ENCODE measurements around the gene DMKN. TPM values are rescaled to one million over a fixed set of nuclear protein-coding genes. Genes with fewer than 3 reads are reported as not detected.
"Not testable (repeated sequence)": the region's sequence is repeated elsewhere in the genome, so short reads cannot be mapped to it uniquely, and the experiment has no call there.

The DMKN gene
- total and polyA plus RNA-seq, 2 experiments from 2014 or later = 220 to 289 TPM

DNA sequence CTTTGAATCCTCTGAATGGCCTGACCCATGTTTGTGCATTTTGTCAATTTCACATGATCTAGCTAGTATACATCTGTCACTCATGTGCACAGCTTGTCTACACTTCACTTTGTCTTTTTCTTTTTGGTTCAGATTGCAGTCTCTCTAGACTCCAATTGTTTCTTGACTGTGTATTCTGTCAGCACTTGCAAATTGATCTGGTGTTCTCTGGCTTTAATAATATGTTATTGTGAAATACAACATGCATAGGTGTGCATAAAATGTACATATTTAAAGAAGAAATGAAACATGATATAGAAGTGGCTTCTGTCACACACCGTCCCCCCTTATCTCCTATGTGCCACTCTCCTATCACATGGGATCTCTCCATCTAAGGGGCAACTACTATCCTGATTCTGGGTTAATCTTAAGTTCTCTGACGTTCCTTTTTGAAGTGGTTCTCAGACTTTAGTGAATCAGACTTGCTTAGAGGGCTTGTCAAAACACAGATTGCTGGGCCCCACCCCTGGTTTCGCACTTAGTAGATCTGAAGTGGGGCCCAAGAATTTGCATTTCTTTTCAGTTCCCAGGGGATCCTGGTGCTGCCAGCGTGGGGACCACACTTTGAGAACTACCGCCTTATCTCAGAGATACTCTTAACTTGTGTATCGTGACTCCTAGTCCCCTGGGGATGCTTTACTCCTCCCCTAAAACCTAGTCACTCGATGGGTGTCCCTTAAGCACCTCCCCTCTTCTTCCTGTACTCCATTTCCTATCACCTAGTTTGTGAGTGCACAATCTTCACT, 29.0 kb downstream of the DMKN start:
- no peak overlapping the region for H3K4me3 ChIP-seq
- DNase-seq (ENCODE audit: low read depth in 1 of 2, low spot score in 1 of 2) = no peak
- H3K27ac ChIP-seq = no peak overlapping the region
- peaks cover 7% of the 10 kb centered on the region for H3K4me1 ChIP-seq (ENCODE audit: low read depth)
- H3K9me3 ChIP-seq (ENCODE audit: low read depth) = no peaks in the 10 kb centered on the region
- no peaks in the 10 kb centered on the region for H3K27me3 ChIP-seq
- no peak for TF ChIP-seq CTCF (IDR thresholded peaks at IDR 0.05; ENCODE audit: low read depth, low read length)
- H3K36me3 ChIP-seq = no peaks in the 10 kb centered on the region

GRCh38 chr19:35483089-35483488, 30.4 kb downstream of the DMKN start:
- H3K4me1 ChIP-seq (ENCODE audit: low read depth) = peaks cover 7% of the 10 kb centered on the region
- H3K4me3 ChIP-seq = no peak overlapping the region
- no peak for DNase-seq (ENCODE audit: low read depth in 1 of 2, low spot score in 1 of 2)
- H3K9me3 ChIP-seq (ENCODE audit: low read depth) = no peaks in the 10 kb centered on the region
- H3K27ac ChIP-seq = no peak overlapping the region
- no peaks in the 10 kb centered on the region for H3K36me3 ChIP-seq
- no peaks in the 10 kb centered on the region for H3K27me3 ChIP-seq
- no peak for TF ChIP-seq CTCF (IDR thresholded peaks at IDR 0.05; ENCODE audit: low read depth, low read length)

GRCh38 chr19:35478794-35479677, 34.4 kb downstream of the DMKN start:
- TF ChIP-seq CTCF (IDR thresholded peaks at IDR 0.05; ENCODE audit: low read depth, low read length) = no peak
- Histone ChIP-seq H3K27ac (peak overlapping the region; percentile 11), H3K9me3 (ENCODE audit: low read depth) (no peaks in the 10 kb centered on the region), H3K4me3 (no peak overlapping the region), H3K4me1 (ENCODE audit: low read depth) (no peaks in the 10 kb centered on the region), H3K27me3 (no peaks in the 10 kb centered on the region), H3K36me3 (no peaks in the 10 kb centered on the region)
- DNase-seq (ENCODE audit: low read depth in 1 of 2, low spot score in 1 of 2) = peak in 1 of 2 donors; percentile 17

DNA sequence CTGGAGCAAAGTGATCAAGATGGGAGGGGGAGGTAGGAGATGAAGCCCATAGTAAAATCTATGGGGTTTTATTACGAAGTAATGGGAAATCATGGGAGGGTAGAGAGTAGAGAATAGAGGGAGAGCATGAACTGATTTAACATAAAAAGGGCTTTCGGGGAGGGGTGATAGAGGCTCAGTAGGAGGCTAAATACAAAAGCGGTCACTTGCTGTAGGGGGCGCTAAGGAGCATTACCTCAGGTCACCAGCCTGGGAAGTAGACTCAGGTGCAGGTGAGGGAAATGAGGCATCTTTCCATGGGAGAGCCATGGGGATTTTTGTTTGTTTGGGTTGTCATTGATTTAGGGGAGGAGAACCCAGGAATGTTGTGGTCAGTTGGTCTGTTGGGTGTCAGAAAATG, 37.3 kb downstream of the DMKN start:
- Histone ChIP-seq H3K27me3 (no peaks in the 10 kb centered on the region), H3K4me1 (ENCODE audit: low read depth) (no peaks in the 10 kb centered on the region), H3K27ac (no peak overlapping the region), H3K9me3 (ENCODE audit: low read depth) (no peaks in the 10 kb centered on the region), H3K4me3 (no peak overlapping the region), H3K36me3 (no peaks in the 10 kb centered on the region)
- no peak for DNase-seq (ENCODE audit: low read depth in 1 of 2, low spot score in 1 of 2)
- TF ChIP-seq CTCF (IDR thresholded peaks at IDR 0.05; ENCODE audit: low read depth, low read length) = peak; percentile 10

- not testable (repeated sequence) for H3K4me3 ChIP-seq; H3K36me3 ChIP-seq; H3K9me3 ChIP-seq (ENCODE audit: low read depth); DNase-seq (ENCODE audit: low read depth in 1 of 2, low spot score in 1 of 2); H3K4me1 ChIP-seq (ENCODE audit: low read depth); H3K27ac ChIP-seq; H3K27me3 ChIP-seq
These were observed 38.9 kb downstream of the DMKN start for GRCh38 chr19:35474594-35474993.

GRCh38 chr19:35474104-35474503, 39.3 kb downstream of the DMKN start:
- Histone ChIP-seq H3K36me3 (no peaks in the 10 kb centered on the region), H3K4me1 (ENCODE audit: low read depth) (no peaks in the 10 kb centered on the region), H3K27me3 (no peaks in the 10 kb centered on the region), H3K9me3 (ENCODE audit: low read depth) (no peaks in the 10 kb centered on the region), H3K27ac (no peak overlapping the region), H3K4me3 (no peak overlapping the region)
- no peak for DNase-seq (ENCODE audit: low read depth in 1 of 2, low spot score in 1 of 2)
- no peak for TF ChIP-seq CTCF (IDR thresholded peaks at IDR 0.05; ENCODE audit: low read depth, low read length)
